NT2/D1 (cell line): Measurements from ENCODE around the gene PMVK.

ENCODE experiments used
- SUZ12 ChIP-seq: IDR thresholded peaks from 2 replicates; pipeline ENCODE4 v1.6.1; 2011; ENCODE audit not compliant: insufficient read length, insufficient read depth; ENCODE audit errors: extremely low read depth
- YY1 ChIP-seq: IDR thresholded peaks from 2 replicates; pipeline ENCODE4 v1.6.1; 2011; ENCODE audit not compliant: insufficient read length, insufficient read depth

GRCh38 chr1:154881820-154882535, 54.5 kb downstream of the PMVK start:
- no peak for TF ChIP-seq SUZ12
- TF ChIP-seq YY1 = no peak
